Neural crest cell (in vitro differentiated cells): ENCODE data around the gene FSD1L. TPM values are rescaled to one million over a fixed set of nuclear protein-coding genes. Genes with fewer than 3 reads are reported as not detected.

Source experiments
- DNase-seq: peaks from one replicate; pipeline ENCODE4 v3.0.0; 2021; ENCODE audit warnings: low read depth, mixed read lengths, low spot score
- H3K27ac Mint-ChIP-seq: one replicate; pipeline ENCODE4 v1.8.0; 2021; ENCODE audit warnings: mild to moderate bottlenecking, mixed read lengths; ENCODE audit not compliant: unreplicated experiment
- H3K27me3 Mint-ChIP-seq: 2 replicates; pipeline ENCODE4 v1.8.0; 2021; ENCODE audit warnings: low read depth, mild to moderate bottlenecking, mixed read lengths
- H3K36me3 Mint-ChIP-seq: 2 replicates; pipeline ENCODE4 v1.8.0; 2021; ENCODE audit warnings: low read depth, mild to moderate bottlenecking, mixed read lengths
- H3K4me1 Mint-ChIP-seq: 2 replicates; pipeline ENCODE4 v1.8.0; 2021; ENCODE audit warnings: mixed read lengths
- H3K4me3 Mint-ChIP-seq: one replicate; pipeline ENCODE4 v1.8.0; 2021; ENCODE audit warnings: mild to moderate bottlenecking, mixed read lengths
- H3K9me3 Mint-ChIP-seq: 2 replicates; pipeline ENCODE4 v1.8.0; 2021; ENCODE audit warnings: mixed read lengths
- CTCF ChIP-seq: fragments of 200-600 bp; sonication (generic); conservative IDR thresholded peaks from 2 replicates; pipeline ENCODE4 v1.5.0; 2021; ENCODE audit warnings: antibody characterized with exemption, mild to moderate bottlenecking
- total RNA-seq: library from RNA; stranded (reverse); gene quantifications from 2 replicates; pipeline ENCODE4 v1.2.1, GENCODE V29; 2021

The FSD1L gene
- total RNA-seq, 1 donor from 2014 or later: 17.0 TPM

- H3K36me3 Mint-ChIP-seq: no peaks in the 10 kb centered on the region
- DNase-seq: no peak
- H3K4me3 Mint-ChIP-seq: peak overlapping the region; percentile 25
- no peak overlapping the region for H3K27ac Mint-ChIP-seq
- H3K4me1 Mint-ChIP-seq: peaks cover 13% of the 10 kb centered on the region
- no peaks in the 10 kb centered on the region for H3K9me3 Mint-ChIP-seq
- no peak for TF ChIP-seq CTCF
- H3K27me3 Mint-ChIP-seq: no peaks in the 10 kb centered on the region
These were observed 3.7 kb upstream of the FSD1L start for GRCh38 chr9:105444130-105444529.

GRCh38 chr9:105445203-105445881 is 2.5 kb upstream of the FSD1L start:
- Mint-ChIP-seq H3K9me3 (no peaks in the 10 kb centered on the region), H3K4me1 (peaks cover 24% of the 10 kb centered on the region), H3K27me3 (no peaks in the 10 kb centered on the region), H3K4me3 (peak overlapping the region; percentile 62), H3K36me3 (no peaks in the 10 kb centered on the region), H3K27ac (no peak overlapping the region)
- no peak for TF ChIP-seq CTCF
- no peak for DNase-seq

- H3K27me3 Mint-ChIP-seq: no peaks in the 10 kb centered on the region
- no peak for DNase-seq
- TF ChIP-seq CTCF: no peak
- H3K4me3 Mint-ChIP-seq: peak overlapping the region; percentile 95
- peaks cover 36% of the 10 kb centered on the region for H3K4me1 Mint-ChIP-seq
- H3K27ac Mint-ChIP-seq: peak overlapping the region; percentile 98
- H3K36me3 Mint-ChIP-seq: no peaks in the 10 kb centered on the region
- H3K9me3 Mint-ChIP-seq: no peaks in the 10 kb centered on the region
These were observed 434 bp upstream of the FSD1L start for GRCh38 chr9:105447386-105447813.

- H3K27ac Mint-ChIP-seq: peak overlapping the region; percentile 96
- no peak for TF ChIP-seq CTCF
- peak overlapping the region; percentile 95 for H3K4me3 Mint-ChIP-seq
- H3K4me1 Mint-ChIP-seq: peaks cover 36% of the 10 kb centered on the region
- H3K9me3 Mint-ChIP-seq: no peaks in the 10 kb centered on the region
- H3K27me3 Mint-ChIP-seq: no peaks in the 10 kb centered on the region
- no peak for DNase-seq
- no peaks in the 10 kb centered on the region for H3K36me3 Mint-ChIP-seq
These were observed 1.2 kb downstream of the FSD1L start for GRCh38 chr9:105449081-105449480.

- peaks cover 40% of the 10 kb centered on the region for H3K4me1 Mint-ChIP-seq
- no peak overlapping the region for H3K4me3 Mint-ChIP-seq
- H3K36me3 Mint-ChIP-seq: peaks cover 3% of the 10 kb centered on the region
- TF ChIP-seq CTCF: no peak
- H3K9me3 Mint-ChIP-seq: no peaks in the 10 kb centered on the region
- DNase-seq: no peak
- H3K27me3 Mint-ChIP-seq: no peaks in the 10 kb centered on the region
- no peak overlapping the region for H3K27ac Mint-ChIP-seq
These were observed 4.4 kb downstream of the FSD1L start for GRCh38 chr9:105452185-105452584.
